NCI-H1436 (cell line): ENCODE measurements around the gene PPFIBP1.
"Not testable (repeated sequence)": the region's sequence is repeated elsewhere in the genome, so short reads cannot be mapped to it uniquely, and the experiment has no call there.

Experiments used
- DNase-seq: peaks from one replicate; lab custom pipeline; 2025; lab: John Stamatoyannopoulos, UW

Gene PPFIBP1

DNA sequence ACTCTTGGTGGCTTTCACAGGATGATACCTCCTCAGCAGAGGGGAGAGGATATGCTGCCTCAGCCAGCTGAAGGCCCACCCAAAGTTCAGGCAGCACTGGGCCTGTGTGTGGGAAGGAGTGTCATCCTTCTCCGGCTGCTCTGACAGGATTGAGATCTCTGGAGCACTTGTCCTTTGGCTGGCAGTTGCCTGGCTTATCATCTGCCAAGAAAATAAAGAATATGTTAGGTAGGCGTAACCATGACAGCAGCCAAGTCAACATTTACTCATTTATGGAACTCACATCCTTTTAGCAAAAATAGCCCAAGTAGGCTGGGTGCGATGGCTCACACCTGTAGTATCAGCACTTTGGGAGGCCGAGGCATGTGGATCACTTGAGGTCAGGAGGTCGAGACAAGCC lies 68.5 kb downstream of the PPFIBP1 start:
- DNase-seq, result no peak

DNA sequence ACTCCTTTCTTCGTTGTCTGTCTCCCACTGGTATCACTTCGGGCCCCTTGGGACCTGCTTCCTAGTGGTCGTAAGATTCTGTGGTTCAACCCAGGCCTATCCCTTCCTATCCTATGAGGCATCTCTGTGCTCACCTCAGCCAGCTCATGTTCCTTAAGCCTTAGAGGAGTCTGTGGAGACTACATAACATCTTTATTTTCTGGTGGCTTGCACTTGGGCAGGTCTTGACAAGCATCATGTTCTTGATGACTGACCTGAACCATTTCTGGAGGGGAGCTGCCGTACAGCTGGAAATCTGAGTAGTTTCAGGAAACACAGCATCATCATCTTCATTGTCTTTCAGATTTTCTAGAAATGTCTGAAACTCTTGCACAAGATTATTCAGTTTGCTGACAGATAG lies 69.3 kb downstream of the PPFIBP1 start:
- DNase-seq, result no peak

DNA sequence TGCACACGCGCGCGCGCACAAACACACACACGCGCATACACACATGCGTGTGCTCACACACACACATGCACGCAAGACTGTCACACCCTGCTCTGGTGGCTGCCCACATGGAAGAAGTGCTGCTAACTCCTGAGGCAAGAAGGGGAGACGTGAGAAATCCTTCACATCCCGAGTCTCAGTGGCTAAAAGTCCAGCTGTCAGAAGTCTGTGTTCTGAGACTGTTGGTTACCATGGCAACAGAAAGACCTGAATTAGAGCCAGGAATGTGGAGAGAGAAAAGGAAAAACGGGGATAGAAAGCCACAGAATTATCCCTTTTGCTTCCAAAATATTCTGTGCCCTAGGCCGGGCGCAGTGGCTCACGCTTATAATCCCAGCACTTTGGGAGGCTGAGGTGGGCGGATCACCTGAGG lies 71.2 kb downstream of the PPFIBP1 start:
- no peak for DNase-seq

DNA sequence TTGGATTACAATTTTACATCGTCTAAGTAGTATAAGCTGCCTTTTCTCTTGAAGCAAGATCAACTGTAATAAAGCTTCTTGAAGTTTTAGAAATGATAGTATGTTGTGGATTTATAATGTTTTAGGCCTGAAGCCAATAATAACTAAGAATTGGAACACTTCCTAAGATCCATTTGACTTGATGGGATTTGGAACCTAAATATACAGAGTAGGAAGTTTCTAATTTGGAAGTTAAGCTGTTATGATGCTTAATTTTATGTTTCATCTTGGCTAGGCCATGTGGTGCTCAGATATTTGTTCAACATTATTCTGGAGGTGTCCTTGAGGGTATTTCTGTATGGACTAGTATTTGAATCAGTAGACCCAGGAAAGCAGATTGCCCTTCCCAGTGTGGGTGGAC lies 74.9 kb downstream of the PPFIBP1 start:
- DNase-seq, result not testable (repeated sequence)

DNA sequence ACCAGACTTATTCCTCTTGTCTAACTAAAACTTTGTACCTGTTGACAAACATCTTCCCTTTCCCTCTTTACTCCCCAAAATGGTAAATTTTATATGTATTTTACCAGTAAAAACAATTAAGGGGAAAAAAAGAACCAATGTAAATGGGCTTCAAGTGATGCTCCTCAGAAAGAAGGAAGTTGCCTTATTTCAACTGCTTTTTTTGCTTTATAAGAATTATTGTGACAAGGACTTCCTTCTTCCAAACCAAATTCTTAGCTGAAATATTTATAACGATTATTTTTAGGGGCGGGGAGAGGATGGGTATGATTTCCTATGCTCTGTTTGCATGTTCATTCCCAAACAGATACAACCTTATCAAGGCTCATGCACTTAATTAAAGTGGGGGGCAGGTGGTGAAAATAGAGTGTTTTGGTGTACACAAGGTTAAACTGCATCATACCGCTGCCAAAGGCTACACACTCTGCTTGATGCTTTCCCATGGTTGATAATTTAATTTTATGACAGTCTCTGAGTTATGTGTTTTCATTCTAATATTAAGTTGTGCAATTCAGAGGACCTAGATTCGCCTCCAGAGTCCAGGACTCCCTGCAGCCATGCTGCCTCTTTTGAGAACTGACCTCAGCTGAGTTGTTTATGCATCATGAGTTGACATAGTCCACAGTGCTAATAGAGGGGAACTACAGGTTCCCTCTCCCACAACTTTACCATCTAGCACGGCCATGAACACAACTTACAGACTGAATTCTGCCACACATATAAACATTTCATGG lies 77.2 kb downstream of the PPFIBP1 start:
- DNase-seq, result not testable (repeated sequence)

DNA sequence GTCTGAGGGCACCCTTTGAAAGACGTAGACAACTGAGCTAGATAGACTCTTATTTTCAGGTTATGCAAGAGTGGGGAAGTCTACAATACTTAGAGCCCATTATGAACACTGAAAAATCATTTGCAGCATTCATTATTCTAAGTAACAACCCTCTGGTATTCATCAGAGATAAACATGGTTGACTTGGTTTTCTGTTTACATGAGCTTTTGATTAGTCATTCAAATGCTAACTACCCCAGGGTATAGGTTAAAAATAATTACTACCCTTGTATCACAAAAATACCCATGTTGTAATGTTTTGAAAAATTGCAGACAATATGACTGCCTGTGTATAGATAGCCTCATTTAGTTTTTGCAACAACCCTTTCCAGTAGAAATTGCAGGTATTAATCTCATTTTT lies 78.5 kb downstream of the PPFIBP1 start:
- DNase-seq, result no peak

DNA sequence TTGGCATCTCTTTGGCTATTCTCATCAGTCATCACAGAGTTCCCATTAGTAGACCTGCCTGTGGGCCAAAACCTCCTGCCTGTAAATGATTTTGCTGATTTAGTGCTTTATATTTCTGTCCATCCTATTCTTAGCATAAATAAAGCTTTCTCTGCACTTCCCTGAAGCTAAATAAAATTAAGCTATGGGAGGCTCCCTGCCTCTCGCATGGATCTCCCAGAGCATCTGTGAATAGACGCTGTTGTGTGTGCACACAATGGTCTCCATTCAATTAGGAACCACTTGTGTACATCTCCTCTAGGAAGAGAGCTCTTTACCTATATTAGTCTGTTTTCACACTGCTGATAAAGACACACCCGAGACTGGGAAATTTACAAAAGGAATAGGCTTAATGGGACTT lies 80.4 kb downstream of the PPFIBP1 start:
- DNase-seq, result no peak

DNA sequence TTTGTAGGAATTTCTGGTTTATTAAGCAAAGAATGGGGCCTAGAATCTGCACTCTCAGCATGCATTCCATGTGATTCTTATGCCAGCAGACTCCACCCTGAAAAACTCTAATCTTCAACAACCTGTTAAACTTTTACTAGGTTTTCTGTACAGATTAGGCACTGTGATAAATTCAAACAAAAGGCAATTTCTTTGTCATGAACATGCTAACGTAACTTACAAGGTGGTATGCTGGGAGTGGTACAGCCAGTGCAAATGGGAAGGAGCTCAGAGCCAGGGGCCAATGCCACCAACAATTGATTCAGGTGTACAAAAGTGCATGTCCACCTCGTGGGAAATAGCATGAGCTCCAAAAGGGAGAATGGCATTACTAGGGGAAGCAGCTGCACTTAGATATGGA lies 83.0 kb downstream of the PPFIBP1 start:
- no peak for DNase-seq

DNA sequence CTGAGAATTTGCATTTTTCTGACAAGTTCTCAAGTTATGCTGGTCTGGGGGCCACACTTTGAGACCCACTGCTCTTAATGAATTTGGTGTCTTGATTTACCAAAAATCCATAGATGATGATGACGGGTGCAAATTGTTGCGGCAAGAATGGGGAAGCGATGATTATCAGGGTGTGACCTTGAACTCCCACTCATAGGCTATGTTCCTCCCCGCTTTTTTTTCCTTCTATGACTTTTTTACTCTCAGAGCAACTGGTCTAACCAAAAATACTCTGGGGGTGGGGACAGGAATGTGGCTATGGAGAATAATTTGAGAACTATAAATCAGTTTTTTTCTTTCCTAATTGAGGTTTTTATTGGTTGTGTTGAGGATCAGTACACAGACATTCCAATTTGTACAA lies 83.6 kb downstream of the PPFIBP1 start:
- no peak for DNase-seq

DNA sequence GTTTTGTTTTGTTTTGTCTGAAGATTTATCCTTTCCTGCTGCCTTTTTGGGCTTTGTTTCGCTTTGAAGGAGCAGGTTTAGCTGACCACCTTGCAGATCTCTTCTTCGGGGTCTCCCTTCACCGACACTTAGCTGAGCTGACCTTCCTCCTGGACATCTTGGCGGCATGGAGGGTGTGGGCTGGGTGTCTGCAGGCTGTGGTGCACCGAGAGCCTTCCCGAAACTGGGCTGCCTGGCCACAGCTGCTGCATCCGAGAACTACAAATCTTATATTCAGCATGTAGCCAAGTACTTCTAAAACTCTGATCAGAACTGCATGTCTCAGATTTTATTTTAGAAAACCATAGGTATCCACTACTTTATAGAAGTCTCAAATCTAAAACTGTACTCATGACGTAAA lies 84.9 kb downstream of the PPFIBP1 start:
- no peak for DNase-seq

DNA sequence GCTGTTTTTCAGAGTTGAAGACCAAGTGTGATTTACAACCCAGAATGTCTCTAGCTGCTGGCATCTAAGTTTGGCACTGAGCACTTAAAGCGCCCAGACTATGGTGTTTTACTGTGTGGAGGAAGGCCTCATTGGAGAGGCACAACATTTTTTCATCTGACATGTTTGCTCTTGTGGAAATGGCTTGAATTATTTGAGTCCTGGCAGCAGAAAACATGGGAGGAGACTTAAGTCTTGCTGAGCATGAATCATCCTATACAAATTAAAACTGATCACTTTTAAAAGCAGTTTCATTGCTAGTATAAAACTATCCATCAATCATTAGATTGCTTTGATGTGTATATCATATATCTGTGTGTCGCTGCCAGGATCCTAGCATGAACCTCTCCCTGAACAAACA lies 86.4 kb downstream of the PPFIBP1 start:
- no peak for DNase-seq

DNA sequence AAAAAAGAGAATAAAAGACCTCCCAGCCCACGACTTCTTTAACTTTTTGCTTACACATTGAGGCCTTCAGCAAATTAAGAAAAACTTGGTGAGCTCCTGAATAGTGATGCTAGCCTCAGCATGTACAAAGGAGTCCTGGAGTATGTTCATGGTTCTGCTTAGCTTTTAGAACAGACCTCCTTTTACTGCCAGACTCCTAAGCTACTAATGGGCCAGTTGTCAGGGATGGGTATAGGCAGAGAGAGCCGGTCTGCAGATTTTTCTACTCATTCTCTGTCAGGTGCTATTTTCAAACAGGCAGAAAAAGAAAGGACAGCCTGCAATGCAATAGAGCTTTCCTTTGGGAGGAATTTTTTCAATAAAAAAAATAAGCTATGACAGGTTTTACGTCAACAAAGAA lies 90.4 kb downstream of the PPFIBP1 start:
- no peak for DNase-seq

DNA sequence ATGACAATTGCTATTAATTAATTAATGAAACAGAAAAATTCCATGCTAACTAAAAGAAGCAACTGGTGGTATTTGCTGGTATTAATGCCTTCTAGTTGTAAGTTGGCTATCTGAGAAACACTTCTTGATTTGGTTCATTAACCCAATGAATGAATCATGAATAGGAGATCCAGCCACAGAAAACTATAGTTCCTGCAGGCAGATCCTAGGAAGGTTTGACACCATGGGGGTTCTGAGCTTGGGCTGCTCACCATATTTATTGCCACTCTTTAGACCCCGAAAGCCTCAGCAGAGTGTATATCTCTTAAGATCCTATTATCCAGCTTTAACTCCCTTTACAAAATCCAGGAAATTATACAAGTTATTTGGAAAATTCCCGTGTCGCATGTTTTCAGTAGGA lies 90.9 kb downstream of the PPFIBP1 start:
- DNase-seq, result no peak

DNA sequence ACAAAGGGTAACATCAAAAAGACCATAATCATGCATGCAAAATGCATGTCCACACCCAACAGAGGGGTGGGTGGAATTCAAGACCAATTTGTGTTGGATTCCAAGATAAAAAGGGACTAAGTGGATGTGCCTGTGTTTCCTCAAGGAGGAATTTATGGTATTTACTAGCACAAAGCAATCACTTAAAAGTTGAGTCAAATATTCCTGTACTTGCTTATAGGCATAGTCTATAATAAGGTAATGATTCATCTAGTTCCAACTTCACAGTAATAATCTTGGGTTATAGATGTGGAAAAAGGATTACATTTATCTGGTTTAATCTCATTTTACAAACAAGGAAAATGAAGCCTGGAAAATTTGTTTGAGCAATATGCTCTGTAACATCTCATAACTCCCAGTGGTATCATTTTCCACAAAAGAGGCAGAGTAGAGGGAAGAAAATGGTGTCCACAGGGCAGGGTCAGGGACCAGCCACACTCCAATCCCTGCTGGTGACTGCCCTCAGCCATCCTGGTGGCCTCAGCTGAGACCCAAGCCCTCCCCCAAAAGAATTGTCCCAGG lies 91.4 kb downstream of the PPFIBP1 start:
- DNase-seq, result no peak

DNA sequence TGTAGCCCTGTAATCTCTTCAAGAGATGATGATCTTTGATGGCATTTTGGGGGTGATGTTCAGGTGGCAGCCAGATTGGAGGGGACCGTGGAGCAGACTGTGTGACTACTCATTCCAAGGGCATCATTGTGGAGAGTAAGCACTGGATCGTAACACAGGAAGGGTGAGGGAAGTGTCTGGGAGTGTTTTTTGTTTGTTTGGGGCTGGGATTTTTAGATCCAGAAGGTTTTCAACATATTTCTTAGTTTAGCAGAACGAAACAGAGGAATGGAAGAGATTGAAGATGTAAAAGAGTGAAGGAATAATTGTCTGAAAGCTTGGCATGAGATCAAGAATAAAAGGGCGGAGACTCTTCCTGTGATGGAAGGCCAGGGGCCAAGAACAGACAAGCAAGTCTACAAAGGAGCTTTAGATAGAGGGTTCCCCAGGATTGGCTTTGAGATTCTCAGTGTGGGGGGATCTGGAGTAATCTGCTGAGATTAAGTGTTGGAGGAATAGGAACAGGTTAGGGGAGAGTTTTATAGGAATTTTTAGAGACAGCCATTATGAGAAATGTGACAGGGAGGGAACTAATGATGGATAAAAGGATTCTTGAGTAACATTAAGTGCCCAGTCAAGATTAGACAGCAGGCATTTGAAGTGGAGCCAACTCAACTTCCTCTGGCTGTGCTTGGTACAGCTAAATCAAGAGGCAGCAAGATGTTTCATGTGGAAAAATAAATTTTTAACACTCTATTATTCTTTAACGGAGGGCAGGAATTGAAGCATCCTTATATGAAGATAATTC lies 92.5 kb downstream of the PPFIBP1 start:
- DNase-seq, result no peak

DNA sequence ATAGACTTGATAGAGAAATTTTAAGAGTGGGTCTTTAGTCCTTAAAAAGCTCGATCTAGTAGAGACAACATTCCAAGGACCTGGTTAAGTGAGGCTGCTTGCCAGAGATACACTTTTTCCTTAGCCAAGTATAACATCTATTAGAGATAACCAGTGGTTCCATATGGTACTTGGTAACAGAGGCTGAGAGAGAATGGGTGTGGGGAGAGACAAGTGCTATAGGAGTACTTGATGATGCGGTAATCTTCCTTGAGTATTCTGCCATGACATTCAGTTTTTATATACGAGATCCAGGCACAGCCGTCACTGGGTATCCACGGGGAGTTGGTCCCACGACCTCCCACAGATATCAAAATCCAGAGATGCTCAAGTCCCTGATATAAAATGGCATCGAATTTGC lies 94.8 kb downstream of the PPFIBP1 start:
- no peak for DNase-seq

DNA sequence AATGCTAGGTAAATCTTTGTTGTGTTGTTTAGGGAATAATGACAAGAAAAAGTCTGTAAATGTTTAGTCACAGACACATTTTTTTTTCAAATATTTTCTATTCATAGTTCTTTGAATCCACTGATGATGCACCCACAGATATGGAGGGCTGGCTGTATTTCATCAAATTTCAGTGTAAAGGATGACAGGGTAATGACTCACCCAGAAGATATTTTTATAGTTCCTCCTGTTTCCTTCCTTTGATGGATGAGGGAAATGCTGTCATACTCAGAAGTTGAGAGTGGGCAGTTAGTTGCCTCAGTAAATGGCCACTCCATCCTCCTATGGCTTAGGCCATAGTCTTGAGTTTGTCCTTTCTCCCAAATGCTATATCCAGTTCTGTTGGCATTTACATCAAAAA lies 95.3 kb downstream of the PPFIBP1 start:
- no peak for DNase-seq

DNA sequence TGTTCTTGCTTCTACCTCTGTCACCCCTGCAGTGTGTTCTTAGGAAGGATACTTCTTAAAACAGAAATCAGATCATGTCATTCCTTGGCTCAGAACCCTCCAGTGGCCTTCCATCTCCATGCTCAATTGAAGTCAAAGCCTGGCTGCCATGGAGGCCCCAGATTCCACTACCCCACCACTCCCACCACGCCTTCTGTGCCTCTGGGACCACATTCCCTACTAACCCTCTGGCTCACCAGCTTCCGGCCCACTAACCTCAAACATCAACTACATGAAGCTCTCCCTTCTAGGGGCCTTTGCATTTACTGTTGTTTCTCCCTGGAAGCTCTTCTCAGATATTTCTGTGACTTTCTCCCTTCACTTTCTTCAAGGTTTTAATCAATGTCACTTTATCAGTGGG lies 96.1 kb downstream of the PPFIBP1 start:
- no peak for DNase-seq

DNA sequence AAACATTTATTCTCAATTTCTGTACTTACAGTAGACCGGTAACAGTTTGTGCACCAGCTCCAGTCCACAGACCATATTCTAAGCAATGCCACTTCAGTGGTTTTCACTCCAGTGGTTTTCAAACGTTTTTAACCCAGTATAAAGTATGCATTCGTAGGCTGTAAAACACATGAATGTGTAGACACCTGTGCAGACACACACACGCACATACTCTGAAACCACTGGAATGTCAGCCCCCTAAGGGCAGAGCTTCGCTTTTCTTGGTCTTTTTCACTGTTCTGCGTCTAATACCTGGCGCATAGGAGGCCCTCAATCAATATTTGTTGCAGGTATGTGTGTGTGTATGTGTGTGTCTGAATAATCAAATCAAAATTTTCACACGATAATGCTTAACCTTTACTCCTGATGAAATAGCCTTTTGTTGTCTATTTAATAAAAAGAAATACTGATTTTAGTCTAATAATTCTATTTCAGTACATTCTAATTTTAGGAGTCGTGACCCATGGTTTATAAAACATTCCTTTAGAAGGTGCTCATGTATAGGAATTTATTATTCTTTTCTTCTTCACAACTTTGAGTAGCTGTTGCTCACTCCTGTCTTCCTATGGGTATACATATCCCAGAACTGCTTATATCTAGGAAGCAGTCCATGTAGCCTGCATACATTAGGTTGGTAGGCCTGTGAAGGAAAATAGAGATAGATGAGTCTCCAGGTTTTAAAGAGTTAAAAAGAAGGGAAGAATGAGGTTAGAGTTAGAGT lies 98.6 kb downstream of the PPFIBP1 start:
- DNase-seq, result no peak

DNA sequence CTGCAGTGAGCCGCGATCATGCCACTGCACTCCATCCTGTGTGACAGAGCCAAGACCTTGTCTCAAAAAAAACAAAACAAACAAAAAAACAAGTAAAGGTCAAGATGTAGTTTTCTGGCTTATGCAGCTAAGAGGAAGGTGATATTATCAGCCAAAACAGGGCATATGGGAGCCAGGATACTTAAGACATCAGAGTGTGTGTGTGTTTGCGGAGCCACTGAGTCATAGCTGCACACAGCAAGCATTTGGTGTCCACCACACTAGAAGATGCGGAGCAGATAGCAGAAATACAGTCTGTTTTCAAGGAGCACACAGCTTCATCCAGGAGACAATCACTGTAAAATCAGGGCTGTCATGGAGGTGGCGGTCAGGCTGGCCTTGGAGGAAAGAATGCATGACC lies 99.6 kb downstream of the PPFIBP1 start:
- DNase-seq, result no peak

DNA sequence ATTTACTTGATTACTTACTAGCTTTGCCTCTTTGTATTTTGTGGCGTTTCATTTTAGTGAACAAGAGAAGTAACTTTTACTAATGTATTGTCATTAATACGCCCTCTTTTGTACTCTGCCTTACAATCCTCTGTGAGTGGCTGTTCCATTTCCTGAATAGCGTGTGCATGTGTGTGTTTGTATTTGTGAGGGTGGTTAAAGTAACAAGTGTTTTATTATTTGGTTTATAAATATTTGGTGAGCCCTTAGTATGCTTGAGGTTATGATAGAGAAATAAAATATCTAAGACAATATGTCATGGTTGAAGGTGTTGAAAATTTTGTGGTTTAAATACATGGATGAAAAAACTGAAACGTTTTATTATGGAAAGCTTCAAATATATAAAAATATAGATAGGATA lies 100.6 kb downstream of the PPFIBP1 start:
- DNase-seq, result no peak

DNA sequence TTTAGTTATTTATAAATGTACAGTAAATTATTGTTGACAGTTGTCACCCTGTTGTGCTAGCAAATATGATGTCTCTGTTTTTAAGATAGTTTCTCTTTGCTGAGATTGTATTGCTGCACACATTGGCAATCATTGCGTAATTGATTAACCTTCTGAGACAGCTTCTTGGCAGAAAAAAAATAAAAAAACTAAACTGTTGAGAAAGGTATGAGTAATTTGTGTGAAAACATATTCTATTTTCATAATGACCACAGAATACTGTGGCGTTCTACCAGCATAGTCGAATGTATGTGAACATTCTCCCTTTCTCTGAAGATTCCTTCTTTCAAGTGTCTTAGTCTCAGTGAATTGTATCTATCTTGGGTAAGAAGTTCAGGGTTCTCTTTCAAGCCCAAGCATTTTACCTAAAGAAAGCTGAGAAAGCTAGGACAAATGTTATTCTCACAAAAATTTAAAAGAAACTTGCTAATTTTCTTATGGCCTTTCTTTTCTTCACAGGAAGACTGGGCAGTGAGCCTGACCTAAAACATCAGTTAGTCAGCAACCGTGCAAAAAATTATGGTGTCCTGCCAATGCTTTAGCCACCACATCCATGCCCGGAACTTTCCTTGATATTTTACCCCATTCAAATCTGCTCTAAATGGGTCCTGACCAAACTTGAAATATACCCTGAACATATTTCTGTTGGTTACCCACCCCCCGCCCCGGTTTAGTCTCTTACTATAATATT lies 103.3 kb downstream of the PPFIBP1 start:
- DNase-seq, result no peak
